Peyer's patch (tissue), 4 donors: ENCODE results near the gene RRP12.

Experiments used
- POLR2A ChIP-seq, 2 donors: fragments of 450-650 bp; IDR thresholded peaks; one replicate each; pipeline ENCODE4 v1.5.1; 2017; ENCODE audit warnings: antibody characterized with exemption in 2 of 2, mild to moderate bottlenecking in 2 of 2, moderate library complexity in 2 of 2
- TF ChIP-seq, protein P1 (sequence below), 6 experiments: fragments of 450-650 bp in 4 of 6; fragments of 200-600 bp in 2 of 6; sonication (generic) in 1 of 6; IDR thresholded peaks; one replicate each; pipeline ENCODE4 v1.5.1; 2017 to 2019; ENCODE audit warnings: antibody characterized with exemption in 6 of 6, mild to moderate bottlenecking in 3 of 6, moderate library complexity in 1 of 6

DNA sequence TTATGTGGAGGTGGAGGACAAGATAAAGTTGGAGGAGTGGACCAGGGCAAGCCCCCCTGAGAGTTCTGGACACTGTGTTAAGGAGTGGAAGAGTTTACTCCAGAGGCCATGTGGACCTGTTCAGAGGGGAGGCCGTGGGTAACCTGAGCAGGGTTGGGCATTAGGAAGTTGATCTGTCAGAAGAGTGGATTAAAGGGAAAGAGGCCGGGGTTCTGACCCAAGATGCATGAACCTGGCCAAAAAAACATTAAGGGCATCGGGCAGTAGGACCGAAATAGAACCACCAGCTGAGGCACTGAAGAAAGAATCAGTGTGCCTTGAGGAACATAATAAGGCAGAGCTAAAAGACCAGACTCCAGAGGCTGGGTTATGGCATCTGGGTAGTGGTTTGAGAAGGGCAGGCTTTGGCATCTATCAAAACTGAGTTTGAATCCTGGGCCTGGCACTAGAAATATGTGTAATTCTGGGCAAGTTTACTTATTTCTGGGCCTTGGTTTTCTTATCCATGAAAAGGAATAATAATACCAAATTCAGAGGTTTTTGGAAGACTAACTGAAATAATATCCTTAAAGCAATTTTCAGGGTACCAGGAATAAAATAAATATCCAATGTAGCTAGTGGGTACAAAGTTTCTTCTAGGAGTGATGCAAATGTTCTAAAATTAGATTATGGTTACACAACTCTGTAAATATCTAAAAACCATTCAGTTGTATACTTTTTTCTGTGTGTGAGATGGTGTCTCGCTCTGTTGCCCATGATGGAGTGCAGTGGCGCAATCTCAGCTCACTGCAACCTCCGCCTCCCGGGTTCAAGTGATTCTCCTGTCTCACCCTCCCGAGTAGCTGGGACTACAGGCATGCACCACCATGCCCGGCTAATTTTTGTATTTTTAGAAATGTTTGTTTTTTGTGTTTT is 93.0 kb downstream of the RRP12 start:
- TF ChIP-seq, protein P1, sequence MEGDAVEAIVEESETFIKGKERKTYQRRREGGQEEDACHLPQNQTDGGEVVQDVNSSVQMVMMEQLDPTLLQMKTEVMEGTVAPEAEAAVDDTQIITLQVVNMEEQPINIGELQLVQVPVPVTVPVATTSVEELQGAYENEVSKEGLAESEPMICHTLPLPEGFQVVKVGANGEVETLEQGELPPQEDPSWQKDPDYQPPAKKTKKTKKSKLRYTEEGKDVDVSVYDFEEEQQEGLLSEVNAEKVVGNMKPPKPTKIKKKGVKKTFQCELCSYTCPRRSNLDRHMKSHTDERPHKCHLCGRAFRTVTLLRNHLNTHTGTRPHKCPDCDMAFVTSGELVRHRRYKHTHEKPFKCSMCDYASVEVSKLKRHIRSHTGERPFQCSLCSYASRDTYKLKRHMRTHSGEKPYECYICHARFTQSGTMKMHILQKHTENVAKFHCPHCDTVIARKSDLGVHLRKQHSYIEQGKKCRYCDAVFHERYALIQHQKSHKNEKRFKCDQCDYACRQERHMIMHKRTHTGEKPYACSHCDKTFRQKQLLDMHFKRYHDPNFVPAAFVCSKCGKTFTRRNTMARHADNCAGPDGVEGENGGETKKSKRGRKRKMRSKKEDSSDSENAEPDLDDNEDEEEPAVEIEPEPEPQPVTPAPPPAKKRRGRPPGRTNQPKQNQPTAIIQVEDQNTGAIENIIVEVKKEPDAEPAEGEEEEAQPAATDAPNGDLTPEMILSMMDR (IDR thresholded peaks at IDR 0.05), result no peak
- no peak for TF ChIP-seq POLR2A (IDR thresholded peaks at IDR 0.05)
